Measurements from ENCODE around the gene BRI3BP. TPM values are rescaled to one million over a fixed set of nuclear protein-coding genes. Genes with fewer than 3 reads are reported as not detected.

Gene BRI3BP
- total and polyA plus RNA-seq, 9 of the 15 experiments (the other 6 are each of a cell fraction or from before 2014, with no cell fraction given) = 12.3 to 25.0 (median 16.6) TPM

GRCh38 chr12:124956571-124956970, 36.9 kb upstream of the BRI3BP start (continued):
- no peak for TF ChIP-seq REST (IDR thresholded peaks at IDR 0.05; ENCODE audit: borderline replicate concordance)
- TF ChIP-seq REST (CRISPR knock-in tag; IDR thresholded peaks at IDR 0.05; ENCODE audit: low read depth) = no peak
- no peak for TF ChIP-seq ZNF140 (CRISPR knock-in tag; IDR thresholded peaks at IDR 0.05)
- TF ChIP-seq SNIP1 (IDR thresholded peaks at IDR 0.05; ENCODE audit: low read depth) = no peak
